DOHH2 (cell line): Measurements from ENCODE around the gene GRIN1.

Experiments used
- H3F3A ChIP-seq: fragments of 200-600 bp; sonication (generic), shearing (Covaris generic); 2 replicates; pipeline ENCODE4 v1.6.0; 2016; ENCODE audit warnings: antibody characterized with exemption, mild to moderate bottlenecking; ENCODE audit not compliant: control insufficient read depth, insufficient read depth
- H3K27ac ChIP-seq: fragments of 200-600 bp; sonication (generic); 2 replicates; pipeline ENCODE4 v1.5.1; 2014; ENCODE audit warnings: low read depth, mild to moderate bottlenecking, low read length, moderate library complexity
- H3K27me3 ChIP-seq: fragments of 200-600 bp; sonication (generic); 2 replicates; pipeline ENCODE4 v1.6.1; 2014; ENCODE audit warnings: mild to moderate bottlenecking, low read length, mixed read lengths; ENCODE audit not compliant: control insufficient read depth
- H3K36me3 ChIP-seq: fragments of 200-600 bp; sonication (generic); 2 replicates; pipeline ENCODE4 v1.6.1; 2014; ENCODE audit warnings: mild to moderate bottlenecking, low read length, moderate library complexity, mixed read lengths; ENCODE audit not compliant: control insufficient read depth
- H3K4me1 ChIP-seq: fragments of 200-600 bp; sonication (generic); 2 replicates; pipeline ENCODE4 v1.6.1; 2014; ENCODE audit warnings: mild to moderate bottlenecking, low read length, mixed read lengths; ENCODE audit not compliant: control insufficient read depth
- H3K4me2 ChIP-seq: fragments of 200-600 bp; sonication (generic); 2 replicates; pipeline ENCODE4 v1.6.0; 2014; ENCODE audit warnings: mild to moderate bottlenecking, low read length, moderate library complexity
- H3K4me3 ChIP-seq: fragments of 200-600 bp; sonication (generic); 2 replicates; pipeline ENCODE4 v1.5.1; 2014; ENCODE audit warnings: mild to moderate bottlenecking, low read length, mixed read lengths
- H3K79me2 ChIP-seq: fragments of 200-600 bp; sonication (generic); 2 replicates; pipeline ENCODE4 v1.6.1; 2014; ENCODE audit warnings: mild to moderate bottlenecking, low read length, mixed read lengths; ENCODE audit not compliant: control insufficient read depth
- H3K9me2 ChIP-seq: fragments of 200-600 bp; sonication (generic); replicated peaks from 2 replicates; pipeline ENCODE4 v1.6.1; 2014; ENCODE audit warnings: mild to moderate bottlenecking, low read length, mixed read lengths; ENCODE audit not compliant: control insufficient read depth
- H3K9me3 ChIP-seq: fragments of 200-600 bp; sonication (generic); 2 replicates; pipeline ENCODE4 v1.6.1; 2014; ENCODE audit warnings: antibody characterized with exemption, low read length, mixed read lengths; ENCODE audit not compliant: control insufficient read depth, insufficient read depth
- H4K20me1 ChIP-seq: fragments of 200-600 bp; sonication (generic); 2 replicates; pipeline ENCODE4 v1.6.0; 2014; ENCODE audit warnings: low read depth, mild to moderate bottlenecking, antibody characterized with exemption, low read length, moderate library complexity; ENCODE audit not compliant: control insufficient read depth, insufficient read depth
- CTCF ChIP-seq: fragments of 200-600 bp; sonication (generic); IDR thresholded peaks from one replicate; pipeline ENCODE4 v1.5.1; 2014; ENCODE audit warnings: antibody characterized with exemption, mild to moderate bottlenecking, low read depth, low read length; ENCODE audit not compliant: poor library complexity, severe bottlenecking
- EZH2phosphoT487 ChIP-seq: fragments of 200-600 bp; sonication (generic); IDR thresholded peaks from 2 replicates; pipeline ENCODE4 v1.6.1; 2017; ENCODE audit warnings: borderline replicate concordance, mild to moderate bottlenecking, antibody characterized with exemption, low read length, moderate library complexity, mixed read lengths

Gene GRIN1

GRCh38 chr9:137194909-137195308 is 56.0 kb downstream of the GRIN1 start:
- TF ChIP-seq EZH2phosphoT487: no peak
- no peak for TF ChIP-seq CTCF
- Histone ChIP-seq H3K79me2 (peaks cover 31% of the 10 kb centered on the region), H3F3A (no peaks in the 10 kb centered on the region), H3K4me3 (no peak overlapping the region), H3K4me2 (no peak overlapping the region), H3K9me3 (no peaks in the 10 kb centered on the region), H3K4me1 (peaks cover 27% of the 10 kb centered on the region), H3K9me2 (no peaks in the 10 kb centered on the region), H4K20me1 (peaks cover 3% of the 10 kb centered on the region; the same call in 1 of the 2 replicates), H3K27me3 (no peaks in the 10 kb centered on the region), H3K36me3 (peaks cover 23% of the 10 kb centered on the region), H3K27ac (no peak overlapping the region)

- peaks cover 3% of the 10 kb centered on the region; the same call in 1 of the 2 replicates for H4K20me1 ChIP-seq
- peaks cover 20% of the 10 kb centered on the region for H3K4me1 ChIP-seq
- H3F3A ChIP-seq: no peaks in the 10 kb centered on the region
- H3K36me3 ChIP-seq: peaks cover 15% of the 10 kb centered on the region
- H3K27ac ChIP-seq: no peak overlapping the region
- peaks cover 24% of the 10 kb centered on the region for H3K79me2 ChIP-seq
- no peak overlapping the region for H3K4me3 ChIP-seq
- no peaks in the 10 kb centered on the region for H3K27me3 ChIP-seq
- no peak overlapping the region for H3K4me2 ChIP-seq
- no peaks in the 10 kb centered on the region for H3K9me2 ChIP-seq
- H3K9me3 ChIP-seq: no peaks in the 10 kb centered on the region
- no peak for TF ChIP-seq CTCF
- TF ChIP-seq EZH2phosphoT487: no peak
Observed at GRCh38 chr9:137195525-137196220, 56.7 kb downstream of the GRIN1 start.

GRCh38 chr9:137198051-137198901 is 59.3 kb downstream of the GRIN1 start:
- peaks cover 6% of the 10 kb centered on the region for H3F3A ChIP-seq
- peaks cover 43% of the 10 kb centered on the region for H3K4me1 ChIP-seq
- H3K36me3 ChIP-seq: no peaks in the 10 kb centered on the region
- H4K20me1 ChIP-seq: peaks cover 3% of the 10 kb centered on the region; the same call in 1 of the 2 replicates
- H3K4me3 ChIP-seq: no peak overlapping the region
- H3K9me3 ChIP-seq: no peaks in the 10 kb centered on the region
- no peaks in the 10 kb centered on the region for H3K9me2 ChIP-seq
- no peak overlapping the region for H3K27ac ChIP-seq
- TF ChIP-seq EZH2phosphoT487 (no peak), CTCF (no peak)
- peaks cover 45% of the 10 kb centered on the region for H3K79me2 ChIP-seq
- no peaks in the 10 kb centered on the region for H3K27me3 ChIP-seq
- peak overlapping the region; percentile 40 for H3K4me2 ChIP-seq
